Epithelial cell of proximal tubule (primary cell): ENCODE measurements around the gene IP6K2. TPM values are rescaled to one million over a fixed set of nuclear protein-coding genes. Genes with fewer than 3 reads are reported as not detected.
A peak's percentile ranks its signal among the peaks of the same experiment; 100 is the strongest.

Experiments used
- DNase-seq: peaks from one replicate; pipeline ENCODE4 v3.0.0-alpha.2; 2011; ENCODE audit warnings: low read depth
- H3K4me3 ChIP-seq: 2 replicates; pipeline ENCODE4 v1.5.1; 2011; ENCODE audit warnings: low read depth, mild to moderate bottlenecking, low read length
- CTCF ChIP-seq: conservative IDR thresholded peaks from 2 replicates; pipeline ENCODE4 v1.5.1; 2012; ENCODE audit warnings: low read depth, mild to moderate bottlenecking, low read length
- total RNA-seq: library from RNA; depleted of rRNA; stranded (reverse); fragments of >200 nt; gene quantifications from 2 replicates; pipeline ENCODE4 v1.2.3, GENCODE V29; 2015

IP6K2 gene
- total RNA-seq, 1 donor from 2014 or later: 87.9 TPM

- H3K4me3 ChIP-seq: no peak overlapping the region
- no peak for DNase-seq
- no peak for TF ChIP-seq CTCF
Observed at GRCh38 chr3:48688032-48688736, 28.8 kb downstream of the IP6K2 start.

- DNase-seq: no peak
Observed at GRCh38 chr3:48687220-48687678, 29.8 kb downstream of the IP6K2 start.

GRCh38 chr3:48686538-48687219 lies 30.3 kb downstream of the IP6K2 start:
- H3K4me3 ChIP-seq: peak overlapping the region; percentile 98
- DNase-seq: no peak
- TF ChIP-seq CTCF: no peak

More at GRCh38 chr3:48687220-48687678, 29.8 kb downstream of the IP6K2 start:
- no peak for TF ChIP-seq CTCF
- no peak overlapping the region for H3K4me3 ChIP-seq

- DNase-seq: no peak
Observed at GRCh38 chr3:48685603-48686511, 31.2 kb downstream of the IP6K2 start, which contains the start of gene NCKIPSD. Gene NCKIPSD, minus strand, starts transcription at chr3:48685915. Its CDS starts 108 bp downstream, at chr3:48685807.

GRCh38 chr3:48685293-48685602 lies 31.8 kb downstream of the IP6K2 start:
- no peak for DNase-seq
- peak overlapping the region; percentile 98 for H3K4me3 ChIP-seq
- TF ChIP-seq CTCF: peak; percentile 61

More at GRCh38 chr3:48685603-48686511, 31.2 kb downstream of the IP6K2 start, which contains the start of gene NCKIPSD:
- TF ChIP-seq CTCF: peak; percentile 57
- peak within 1 kb of the TSS; percentile 98 for H3K4me3 ChIP-seq

GRCh38 chr3:48684480-48685143 lies 32.4 kb downstream of the IP6K2 start:
- no peak for DNase-seq
- no peak for TF ChIP-seq CTCF
- peak overlapping the region; percentile 98 for H3K4me3 ChIP-seq
